Heart left ventricle (tissue), 16 donors: ENCODE measurements around the gene IL32. TPM values are rescaled to one million over a fixed set of nuclear protein-coding genes. Genes with fewer than 3 reads are reported as not detected.

ENCODE experiments used
- ATAC-seq, 4 donors: fragments of 200-7000 bp; cut with Tn5 transposase; one replicate each; pipeline ENCODE4 v1.9.1; 2020 to 2022; ENCODE audit warnings: moderate library complexity in 4 of 4, mild to moderate bottlenecking in 3 of 4, moderate number of reproducible peaks in 1 of 4
- DNase-seq, 5 donors: peaks; one replicate each; pipeline ENCODE4 v3.0.0-alpha.2; 2020
- H3K27ac ChIP-seq, 12 donors: fragments of 200-600 bp; sonication (generic) in 4 of 12; one replicate each; pipeline versions ENCODE4 v1.5.0 to v1.8.0; 2016 to 2022; ENCODE audit warnings: mild to moderate bottlenecking in 2 of 12
- H3K27me3 ChIP-seq, 9 donors: fragments of 200-600 bp; sonication (generic) in 2 of 9; one replicate each; pipeline versions ENCODE4 v1.5.1 to v1.8.0; 2016 to 2022; ENCODE audit warnings: mild to moderate bottlenecking in 3 of 9
- H3K36me3 ChIP-seq, 9 donors: fragments of 200-600 bp; sonication (generic) in 2 of 9; one replicate each; pipeline versions ENCODE4 v1.5.0 to v1.8.0; 2018 to 2022; ENCODE audit warnings: mild to moderate bottlenecking in 2 of 9
- H3K4me1 ChIP-seq, 12 donors: fragments of 200-600 bp; sonication (generic) in 4 of 12; one replicate each; pipeline versions ENCODE4 v1.5.0 to v1.8.0; 2016 to 2022; ENCODE audit warnings: mild to moderate bottlenecking in 3 of 12
- H3K4me3 ChIP-seq, 12 donors: fragments of 200-600 bp; sonication (generic) in 4 of 12; one replicate each; pipeline versions ENCODE4 v1.5.0 to v1.8.0; 2017 to 2022; ENCODE audit warnings: mild to moderate bottlenecking in 9 of 12, moderate library complexity in 4 of 12
- H3K9me3 ChIP-seq, 12 donors: fragments of 200-600 bp; sonication (generic) in 4 of 12; one replicate each; pipeline versions ENCODE4 v1.5.0 to v1.8.0; 2016 to 2022; ENCODE audit warnings: mild to moderate bottlenecking in 1 of 12
- CTCF ChIP-seq, 12 donors: fragments of 200-600 bp; sonication (generic) in 4 of 12; IDR thresholded peaks; one replicate each; pipeline versions ENCODE4 v1.5.0 to v1.8.0; 2018 to 2022; ENCODE audit warnings: antibody characterized with exemption in 12 of 12, mild to moderate bottlenecking in 5 of 12
- POLR2A ChIP-seq, 2 donors: fragments of 450-650 bp; IDR thresholded peaks; one replicate each; pipeline ENCODE4 v1.6.1; 2017; ENCODE audit warnings: antibody characterized with exemption in 2 of 2, mild to moderate bottlenecking in 2 of 2, moderate library complexity in 2 of 2
- WGBS, 4 donors: extraction: QIAGEN DNeasy Blood & Tissue Kit in 2 of 4; methylation state at CpG; one replicate each; pipeline versions ENCODE4 v1.1.5 to v1.1.7; 2013 to 2018; 5-methylcytosine and 5-hydroxymethylcytosine counted together
- intact Hi-C, 10 donors: fragments of 100-400 bp; cut with DNase I; formaldehyde crosslinking; loops; one replicate each; pipeline versions ENCODE4 v1.11.1 to v1.14.2; 2022
- polyA plus RNA-seq, 2 donors: library from polyadenylated mRNA; stranded (reverse); fragments of 200-250 nt; gene quantifications; one replicate each; pipeline ENCODE4 v1.2.3, GENCODE V29; 2013
- total RNA-seq, 9 donors: library from RNA; depleted of rRNA in 2 of 9; stranded (reverse); fragments of >200 nt in 2 of 9; fragmentation: NEBNext Ultra II Directional in 3 of 9; extraction: Animal tissue kit (Norgen Biotek cat#: 25700) in 3 of 9; gene quantifications; one replicate each; pipeline versions ENCODE4 v1.1.0 to v1.2.4, GENCODE V29; 2016 to 2023
- donor health status: ischemic (EF 13 %, LVEDD 7.1; RV severe dilation, severe dysfunction).
- donor health status: healthy with polysubstance abuse.
- donor health status: DM: no; HTN: yes; CAD: no.
- donor health status: DM: no; HTN: no; CAD: no.
- donor health status: ischemic (EF 25% LVEDD 6.9; RV normal size, moderate dysfunction).
- donor health status: ischemic (EF 25% LVEDD 5.7; RV mildly dilated, moderate dysfunction).
- donor health status: healthy.
- donor health status: DM: yes; HTN: yes; CAD: no.
- donor health status: ischemic (EF 35%, LVEDD 5.7; RV mildly dilated, moderate dysfunction).
- donor health status: nonischemic (EF 11% LVEDD 7.7; RV severe dilation, severe dysfunction).
- donor health status: DM: yes; HTN: yes; CAD: no.
- donor health status: PGD.
- donor health status: ischemic (EF 29% LVEDD 5.4; RV normal size, mild dysfunction).
- donor health status: nonischemic (EF 23%, LVEDD 6.1; RV moderate dilation, normal function).

The IL32 gene
- total and polyA plus RNA-seq, 11 donors: 20.6 to 241 (median 59.2) TPM

- intact Hi-C loops: no loop called here
- Histone ChIP-seq H3K4me3 (peak overlapping the region in 2 of 12 donors; percentile 16 to 20), H3K27ac (no peak overlapping the region), H3K27me3 (peaks cover 31 to 99% (median 74%) of the 10 kb centered on the region in 9 donors), H3K4me1 (peaks cover 0 to 19% (median 0%) of the 10 kb centered on the region in 12 donors), H3K9me3 (no peaks in the 10 kb centered on the region), H3K36me3 (no peaks in the 10 kb centered on the region)
- DNase-seq: no peak
- ATAC-seq: peak in 1 of 4 donors; percentile 21
- no peak for TF ChIP-seq CTCF (IDR thresholded peaks at IDR 0.05)
- TF ChIP-seq POLR2A (IDR thresholded peaks at IDR 0.05): no peak
- WGBS, 4 donors: 3 to 9% (median 4%) methylated on average over 15 to 40 of the region's 40 CpGs
These were observed 29.3 kb upstream of the IL32 start for GRCh38 chr16:3035972-3036725.

GRCh38 chr16:3036726-3037315 is 28.6 kb upstream of the IL32 start, which contains the start of gene BICDL2:
TSS of gene BICDL2 (minus strand) at chr16:3036944. CDS start at chr16:3035496, 1,448 bp downstream.
- TF ChIP-seq POLR2A (IDR thresholded peaks at IDR 0.05) (no peak), CTCF (IDR thresholded peaks at IDR 0.05) (no peak)
- Histone ChIP-seq H3K4me3 (peak within 1 kb of the TSS in 2 of 12 donors; percentile 16 to 20), H3K27ac (no peak within 1 kb of the TSS), H3K36me3 (no peaks in the 10 kb centered on the region), H3K4me1 (peaks cover 0 to 15% (median 0%) of the 10 kb centered on the region in 12 donors), H3K27me3 (peaks cover 31 to 98% (median 71%) of the 10 kb centered on the region in 9 donors), H3K9me3 (no peaks in the 10 kb centered on the region)
- intact Hi-C loops: no loop called here
- no peak for DNase-seq
- no peak for ATAC-seq
- 7 to 16% (median 11%) methylated on average over 19 to 44 of the region's 44 CpGs for WGBS, 4 donors

GRCh38 chr16:3038256-3038655 is 27.2 kb upstream of the IL32 start:
- H3K27ac ChIP-seq: no peak overlapping the region
- TF ChIP-seq CTCF (IDR thresholded peaks at IDR 0.05): no peak
- ATAC-seq (no peak), DNase-seq (no peak)
- intact Hi-C loops: no loop called here
- H3K4me1 ChIP-seq: peaks cover 0 to 14% (median 0%) of the 10 kb centered on the region in 12 donors
- 21 to 52% (median 43%) methylated on average over 3 to 11 of the region's 11 CpGs for WGBS, 4 donors
- no peaks in the 10 kb centered on the region for H3K36me3 ChIP-seq
- no peak overlapping the region for H3K4me3 ChIP-seq
- peaks cover 28 to 98% (median 63%) of the 10 kb centered on the region in 9 donors for H3K27me3 ChIP-seq
- no peaks in the 10 kb centered on the region for H3K9me3 ChIP-seq

GRCh38 chr16:3038896-3039295 is 26.5 kb upstream of the IL32 start:
- WGBS, 4 donors: 77 to 90% (median 82%) methylated on average over 5 of the region's 5 CpGs

More at GRCh38 chr16:3038896-3039295, 26.5 kb upstream of the IL32 start:
- no peaks in the 10 kb centered on the region for H3K36me3 ChIP-seq
- peak in 1 of 4 donors; percentile 22 for ATAC-seq
- TF ChIP-seq CTCF (IDR thresholded peaks at IDR 0.05) (no peak), POLR2A (IDR thresholded peaks at IDR 0.05) (no peak)
- no peak overlapping the region for H3K27ac ChIP-seq
- intact Hi-C loops: no loop called here
- H3K9me3 ChIP-seq: no peaks in the 10 kb centered on the region
- DNase-seq: no peak
- H3K27me3 ChIP-seq: peaks cover 30 to 98% (median 67%) of the 10 kb centered on the region in 9 donors
- no peak overlapping the region for H3K4me3 ChIP-seq
- peaks cover 0 to 14% (median 0%) of the 10 kb centered on the region in 12 donors for H3K4me1 ChIP-seq
